ENCODE results near the gene GOLGA1.

Gene GOLGA1

DNA sequence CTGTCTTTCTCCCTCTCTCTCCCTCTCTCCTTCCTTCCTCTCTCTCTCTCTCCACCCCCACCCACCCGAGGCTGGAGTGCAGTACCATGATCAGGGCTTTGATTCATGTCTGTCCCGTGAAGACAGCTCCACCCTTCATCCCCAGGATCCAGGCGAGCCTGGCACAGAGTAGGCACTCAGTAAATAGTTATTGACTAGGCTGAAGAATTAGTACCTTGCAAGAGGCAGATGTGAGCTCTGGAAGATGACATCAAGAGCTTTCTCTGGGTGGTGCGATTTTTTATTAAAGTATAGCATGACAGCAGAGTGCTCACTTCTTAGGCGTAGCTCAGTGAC lies 111.6 kb downstream of the GOLGA1 start:
- Histone ChIP-seq H3K4me3 (ENCODE audit: insufficient read depth, low read depth, low read length, poor library complexity, severe bottlenecking) (no peak overlapping the region), H3K27ac (ENCODE audit: insufficient read depth, low read length, poor library complexity, severe bottlenecking) (no peak overlapping the region), H3K36me3 (ENCODE audit: control insufficient read depth, insufficient read depth, low read length) (no peaks in the 10 kb centered on the region), H3K4me1 (ENCODE audit: control insufficient read depth, insufficient read depth, low read length, poor library complexity, severe bottlenecking) (no peaks in the 10 kb centered on the region), H3K9me3 (ENCODE audit: control insufficient read depth, low read length) (no peaks in the 10 kb centered on the region), H3K27me3 (replicated peaks; ENCODE audit: control insufficient read depth, insufficient read depth, low read length, poor library complexity, severe bottlenecking) (no peaks in the 10 kb centered on the region)
- no peak for DNase-seq

DNA sequence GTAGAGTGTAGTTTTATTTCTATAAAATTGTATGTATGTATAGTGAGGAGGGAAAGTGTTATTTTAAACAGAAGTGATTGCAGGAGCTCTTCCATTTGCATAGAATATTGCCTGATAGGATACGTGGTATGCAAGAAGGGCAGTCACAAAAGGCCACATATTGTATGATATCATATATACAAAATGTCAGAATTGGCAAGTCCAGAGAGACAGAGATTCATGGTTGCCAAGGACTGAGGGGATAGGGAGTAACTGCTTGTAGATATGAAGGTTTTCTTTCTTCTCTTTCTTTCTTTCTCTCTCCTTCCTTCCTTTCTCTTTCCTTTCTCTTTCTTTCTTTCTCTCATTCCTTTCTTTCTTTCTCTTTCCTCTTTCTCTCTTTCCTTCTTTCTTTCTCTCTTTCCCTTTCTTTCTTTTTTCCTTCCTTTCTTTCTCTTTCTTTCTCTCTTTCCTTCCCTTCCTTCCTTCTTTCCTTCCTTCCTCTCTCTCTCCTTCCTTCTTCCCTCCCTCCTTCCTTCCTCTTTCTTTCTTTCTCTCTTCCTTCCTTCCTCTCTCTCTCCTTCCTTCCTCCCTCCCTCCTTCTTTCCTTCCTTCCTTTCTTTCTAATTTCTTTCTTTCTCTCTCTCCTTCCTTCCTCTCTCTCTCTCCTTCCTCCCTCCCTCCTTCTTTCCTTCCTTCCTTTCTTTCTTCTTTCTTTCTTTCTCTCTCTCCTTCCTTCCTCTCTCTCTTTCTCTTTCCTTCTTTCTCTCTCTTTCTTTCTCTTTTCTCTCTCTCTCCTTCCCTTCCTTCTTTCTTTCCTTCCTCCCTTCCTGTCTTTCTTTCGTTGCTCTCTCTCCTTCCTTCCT lies 112.2 kb downstream of the GOLGA1 start:
- no peaks in the 10 kb centered on the region for H3K36me3 ChIP-seq (ENCODE audit: control insufficient read depth, insufficient read depth, low read length)
- no peaks in the 10 kb centered on the region for H3K9me3 ChIP-seq (ENCODE audit: control insufficient read depth, low read length)
- H3K27ac ChIP-seq (ENCODE audit: insufficient read depth, low read length, poor library complexity, severe bottlenecking) = no peak overlapping the region
- DNase-seq = no peak
- H3K4me3 ChIP-seq (ENCODE audit: insufficient read depth, low read depth, low read length, poor library complexity, severe bottlenecking) = no peak overlapping the region
- H3K27me3 ChIP-seq (replicated peaks; ENCODE audit: control insufficient read depth, insufficient read depth, low read length, poor library complexity, severe bottlenecking) = no peaks in the 10 kb centered on the region
- no peaks in the 10 kb centered on the region for H3K4me1 ChIP-seq (ENCODE audit: control insufficient read depth, insufficient read depth, low read length, poor library complexity, severe bottlenecking)
